GM13977 (cell line): Measurements from ENCODE around the gene CDHR5.

Experiments
- DNase-seq: peaks from one replicate; pipeline ENCODE4 v3.0.0; 2012; ENCODE audit warnings: low spot score
- CTCF ChIP-seq: IDR thresholded peaks from 2 replicates; pipeline ENCODE4 v1.5.1; 2012; ENCODE audit warnings: mild to moderate bottlenecking, control low read depth; ENCODE audit not compliant: insufficient read depth; ENCODE audit errors: extremely low read depth, missing control alignments
- in situ Hi-C: fragments of 300-500 bp; cut with MboI; formaldehyde crosslinking; loops from one replicate; pipeline ENCODE4 v1.12.0; 2022; ENCODE audit warnings: low sequenced_read_pairs, low pct_unique_long_range_greater_than_20kb, mixed read lengths, inconsistent platforms; ENCODE audit not compliant: unreplicated experiment

The CDHR5 gene

GRCh38 chr11:637593-638521 is 13.1 kb upstream of the CDHR5 start:
- in situ Hi-C loops: no loop called here
- DNase-seq: no peak
- TF ChIP-seq CTCF: no peak

GRCh38 chr11:637333-637592 is 12.5 kb upstream of the CDHR5 start:
- DNase-seq: no peak
- in situ Hi-C loops: no loop called here
- TF ChIP-seq CTCF: no peak

DNA sequence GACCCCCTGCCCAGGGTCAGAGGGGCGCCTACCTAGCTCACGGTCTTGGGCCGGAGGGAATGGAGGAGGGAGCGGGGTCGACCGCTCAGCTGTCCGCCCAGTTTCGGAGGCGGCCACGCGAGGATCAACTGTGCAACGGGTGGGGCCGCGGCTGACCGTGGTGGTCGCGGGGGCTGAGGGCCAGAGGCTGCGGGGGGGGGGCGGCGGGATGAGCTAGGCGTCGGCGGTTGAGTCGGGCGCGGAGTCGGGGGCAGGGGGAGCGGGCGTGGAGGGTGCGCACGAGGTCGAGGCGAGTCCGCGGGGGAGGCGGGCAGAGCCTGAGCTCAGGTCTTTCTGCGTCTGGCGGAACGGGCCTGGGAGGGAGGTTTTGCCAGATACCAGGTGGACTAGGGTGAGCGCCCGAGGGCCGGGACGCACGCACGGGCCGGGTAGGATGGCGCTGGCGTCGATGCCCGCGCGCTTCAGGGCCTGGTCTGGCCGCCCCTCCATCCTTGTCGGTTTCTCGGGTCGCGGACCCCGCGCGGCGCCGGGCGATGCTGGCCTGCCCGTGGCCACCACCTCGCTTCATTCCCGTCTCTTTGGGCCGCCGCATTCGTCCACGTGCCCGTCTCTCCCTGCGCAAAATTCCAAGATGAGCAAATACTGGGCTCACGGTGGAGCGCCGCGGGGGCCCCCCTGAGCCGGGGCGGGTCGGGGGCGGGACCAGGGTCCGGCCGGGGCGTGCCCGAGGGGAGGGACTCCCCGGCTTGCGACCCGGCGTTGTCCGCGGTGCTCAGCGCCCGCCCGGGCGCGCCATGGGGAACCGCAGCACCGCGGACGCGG is 12.0 kb upstream of the CDHR5 start, which contains the start of gene DRD4:
Gene DRD4, plus strand, starts transcription at position 759 of the 822 bp plus-strand sequence. Its CDS starts 36 bp downstream, at position 795.
- in situ Hi-C loops: no loop called here

GRCh38 chr11:635945-636510 is 11.3 kb upstream of the CDHR5 start:
- in situ Hi-C loops: no loop called here
- DNase-seq: no peak
- TF ChIP-seq CTCF: no peak

More for the DNA sequence above, 12.0 kb upstream of the CDHR5 start, which contains the start of gene DRD4:
- no peak for TF ChIP-seq CTCF
- DNase-seq: no peak

GRCh38 chr11:630871-631270 is 6.1 kb upstream of the CDHR5 start:
- in situ Hi-C loops: no loop called here
- TF ChIP-seq CTCF: no peak
- no peak for DNase-seq

- in situ Hi-C loops: no loop called here
- no peak for TF ChIP-seq CTCF
- no peak for DNase-seq
These were observed 4.5 kb upstream of the CDHR5 start for GRCh38 chr11:629237-629583.
